ENCODE data around the gene PDE3B. TPM values are rescaled to one million over a fixed set of nuclear protein-coding genes. Genes with fewer than 3 reads are reported as not detected.
"Not testable (repeated sequence)": the region's sequence is repeated elsewhere in the genome, so short reads cannot be mapped to it uniquely, and the experiment has no call there.

PDE3B gene
- total and polyA plus RNA-seq, 7 donors: 0.11 to 0.59 (median 0.30) TPM

- TF ChIP-seq, protein P1, sequence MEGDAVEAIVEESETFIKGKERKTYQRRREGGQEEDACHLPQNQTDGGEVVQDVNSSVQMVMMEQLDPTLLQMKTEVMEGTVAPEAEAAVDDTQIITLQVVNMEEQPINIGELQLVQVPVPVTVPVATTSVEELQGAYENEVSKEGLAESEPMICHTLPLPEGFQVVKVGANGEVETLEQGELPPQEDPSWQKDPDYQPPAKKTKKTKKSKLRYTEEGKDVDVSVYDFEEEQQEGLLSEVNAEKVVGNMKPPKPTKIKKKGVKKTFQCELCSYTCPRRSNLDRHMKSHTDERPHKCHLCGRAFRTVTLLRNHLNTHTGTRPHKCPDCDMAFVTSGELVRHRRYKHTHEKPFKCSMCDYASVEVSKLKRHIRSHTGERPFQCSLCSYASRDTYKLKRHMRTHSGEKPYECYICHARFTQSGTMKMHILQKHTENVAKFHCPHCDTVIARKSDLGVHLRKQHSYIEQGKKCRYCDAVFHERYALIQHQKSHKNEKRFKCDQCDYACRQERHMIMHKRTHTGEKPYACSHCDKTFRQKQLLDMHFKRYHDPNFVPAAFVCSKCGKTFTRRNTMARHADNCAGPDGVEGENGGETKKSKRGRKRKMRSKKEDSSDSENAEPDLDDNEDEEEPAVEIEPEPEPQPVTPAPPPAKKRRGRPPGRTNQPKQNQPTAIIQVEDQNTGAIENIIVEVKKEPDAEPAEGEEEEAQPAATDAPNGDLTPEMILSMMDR (IDR thresholded peaks at IDR 0.05): no peak
- ATAC-seq (no peak), DNase-seq (no peak)
- whole genome bisulfite sequencing, 3 donors: 83 to 86% (median 86%) methylated on average over 2 of the region's 2 CpGs
- Histone ChIP-seq H3K36me3 (ENCODE audit: insufficient read depth in 1 of 2, low read depth in 1 of 2) (no peaks in the 10 kb centered on the region), H3K4me1 (no peaks in the 10 kb centered on the region), H3K27ac (no peak overlapping the region), H3K27me3 (ENCODE audit: insufficient read depth in 3 of 3, low read length in 2 of 3) (no peaks in the 10 kb centered on the region), H3K9me3 (no peaks in the 10 kb centered on the region), H3K4me3 (no peak overlapping the region)
- intact Hi-C loops (cut with DNase I): no loop called here
Observed at GRCh38 chr11:14784230-14784629, 140.6 kb downstream of the PDE3B start.

GRCh38 chr11:14789879-14790484 lies 146.4 kb downstream of the PDE3B start:
- Histone ChIP-seq H3K27me3 (ENCODE audit: insufficient read depth in 3 of 3, low read length in 2 of 3) (no peaks in the 10 kb centered on the region), H3K27ac (no peak overlapping the region), H3K4me3 (no peak overlapping the region), H3K9me3 (no peaks in the 10 kb centered on the region), H3K36me3 (ENCODE audit: insufficient read depth in 1 of 2, low read depth in 1 of 2) (no peaks in the 10 kb centered on the region), H3K4me1 (no peaks in the 10 kb centered on the region)
- no peak for DNase-seq
- TF ChIP-seq, protein P1 (IDR thresholded peaks at IDR 0.05): peak; percentile 36
- no peak for ATAC-seq
- intact Hi-C loops (cut with DNase I): loop anchor here (5.0 to 10.0 kb wide), 2 partner anchors 117 to 285 kb away; partner anchors contain the start of gene CALCB (in 1 of the 2)

- WGBS, 3 donors: 56 to 63% (median 62%) methylated on average over 2 of the region's 2 CpGs
- intact Hi-C loops (cut with DNase I): loop anchor here in 1 of 2 donors (5.0 to 10.0 kb wide), 2 partner anchors 114 to 281 kb away; partner anchors contain the start of gene CALCB
- Histone ChIP-seq H3K27ac (no peak overlapping the region), H3K36me3 (ENCODE audit: insufficient read depth in 1 of 2, low read depth in 1 of 2) (no peaks in the 10 kb centered on the region), H3K4me3 (no peak overlapping the region), H3K9me3 (no peaks in the 10 kb centered on the region), H3K27me3 (ENCODE audit: insufficient read depth in 3 of 3, low read length in 2 of 3) (no peaks in the 10 kb centered on the region), H3K4me1 (no peaks in the 10 kb centered on the region)
- no peak for DNase-seq
- ATAC-seq: no peak
- TF ChIP-seq, protein P1 (IDR thresholded peaks at IDR 0.05): no peak
Observed at GRCh38 chr11:14793546-14793945, 149.9 kb downstream of the PDE3B start.

DNA sequence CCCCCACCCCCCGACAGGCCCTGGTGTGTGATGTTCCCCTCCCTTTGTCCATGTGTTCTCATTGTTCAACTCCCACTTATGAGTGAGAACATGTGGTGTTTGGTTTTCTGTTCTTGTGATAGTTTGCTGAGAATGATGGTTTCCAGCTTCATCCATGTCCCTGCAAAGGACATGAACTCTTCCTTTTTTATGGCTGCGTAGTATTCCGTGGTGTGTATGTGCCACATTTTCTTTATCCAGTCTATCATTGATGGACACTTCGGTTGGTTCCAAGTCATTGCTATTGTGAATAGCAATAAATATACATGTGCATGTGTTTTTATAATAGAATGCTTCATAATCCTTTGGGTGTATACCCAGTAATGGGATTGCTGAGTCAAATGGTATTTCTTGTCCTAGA lies 152.4 kb downstream of the PDE3B start:
- intact Hi-C loops (cut with DNase I): loop anchor here in 1 of 2 donors (10.0 kb wide), 1 partner anchor 279 kb away; the partner anchor contains the start of gene CALCB

DNA sequence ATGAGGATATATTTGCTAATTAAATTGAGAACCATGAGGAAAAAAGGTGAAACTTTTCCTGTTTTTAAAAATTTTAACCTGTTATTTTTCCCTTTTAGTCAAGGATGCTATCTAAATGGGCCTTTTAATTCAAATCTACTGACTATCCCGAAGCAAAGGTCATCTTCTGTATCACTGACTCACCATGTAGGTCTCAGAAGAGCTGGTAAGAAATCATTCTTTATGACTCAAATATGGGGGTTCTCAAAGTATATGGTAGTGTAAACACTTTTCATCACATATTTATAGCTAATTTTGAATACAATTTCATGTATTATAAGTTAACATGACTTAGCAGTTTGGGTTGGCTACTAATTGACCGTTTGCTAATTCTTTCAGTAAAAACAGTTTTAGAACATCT lies 160.2 kb downstream of the PDE3B start:
- Histone ChIP-seq H3K4me1 (no peaks in the 10 kb centered on the region), H3K4me3 (no peak overlapping the region), H3K36me3 (ENCODE audit: insufficient read depth in 1 of 2, low read depth in 1 of 2) (no peaks in the 10 kb centered on the region), H3K27me3 (ENCODE audit: insufficient read depth in 3 of 3, low read length in 2 of 3) (no peaks in the 10 kb centered on the region), H3K9me3 (no peaks in the 10 kb centered on the region), H3K27ac (no peak overlapping the region)
- ATAC-seq (no peak), DNase-seq (no peak)
- 93 to 95% (median 94%) methylated on average over 2 of the region's 2 CpGs for WGBS, 3 donors
- TF ChIP-seq, protein P1 (IDR thresholded peaks at IDR 0.05): no peak
- intact Hi-C loops (cut with DNase I): no loop called here

More for the DNA sequence above, 152.4 kb downstream of the PDE3B start:
- not testable (repeated sequence) for H3K4me3 ChIP-seq; H3K4me1 ChIP-seq; ATAC-seq; H3K27ac ChIP-seq; H3K36me3 ChIP-seq (ENCODE audit: insufficient read depth in 1 of 2, low read depth in 1 of 2); H3K27me3 ChIP-seq (ENCODE audit: insufficient read depth in 3 of 3, low read length in 2 of 3); DNase-seq; H3K9me3 ChIP-seq
- whole genome bisulfite sequencing, 3 donors: 93 to 99% (median 95%) methylated on average over 4 of the region's 4 CpGs

All from psoas muscle (tissue), 8 donors.